Measurements from ENCODE around the gene ESR2.

DNA sequence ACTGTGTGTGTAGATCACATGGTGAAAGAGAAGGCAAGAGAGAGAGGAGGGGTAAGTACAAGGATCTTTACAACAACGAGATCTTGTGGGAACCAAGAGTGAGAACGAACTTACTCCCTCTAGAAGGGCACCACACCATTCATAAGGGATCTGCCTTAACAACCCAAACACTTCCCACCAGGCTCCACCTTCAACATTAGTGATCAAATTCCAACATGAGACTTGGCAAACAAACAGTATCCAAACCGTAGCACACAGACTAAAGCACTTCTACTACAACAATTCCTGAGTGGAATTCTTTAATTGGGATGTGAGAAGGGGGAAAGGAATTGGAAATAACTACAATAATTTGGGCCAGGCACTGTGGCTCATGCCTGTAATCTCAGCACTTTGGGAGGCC lies 35.0 kb upstream of the ESR2 start:
- TF ChIP-seq POLR2A (IDR thresholded peaks at IDR 0.05; ENCODE audit: low read depth, low read length) (no peak), POLR2AphosphoS5 (IDR thresholded peaks at IDR 0.05; ENCODE audit: low read depth, low read length) (no peak), TAF1 (IDR thresholded peaks at IDR 0.05; ENCODE audit: low read depth, low read length) (no peak)

All from GM12891 (cell line).